SK-N-SH treated with all-trans-retinoic acid at 6 μM for 48 hours (cell line): ENCODE measurements around the gene CYP8B1.

Source experiments
- ATAC-seq: fragments of 200-7000 bp; cut with Tn5 transposase; 3 replicates; pipeline ENCODE4 v1.9.1; 2020; ENCODE audit warnings: mild to moderate bottlenecking, moderate library complexity
- ARNTL ChIP-seq: fragments of 450-650 bp; formaldehyde crosslinking; IDR thresholded peaks from 2 replicates; pipeline ENCODE4 v1.5.0; 2020; ENCODE audit warnings: low read depth, mild to moderate bottlenecking, moderate library complexity, borderline replicate concordance
- BACH2 ChIP-seq: fragments of 250-450 bp; sonication (Bioruptor Pico); IDR thresholded peaks from 2 replicates; pipeline ENCODE4 v1.9.0; 2021; ENCODE audit warnings: mild to moderate bottlenecking, borderline replicate concordance
- CREB5 ChIP-seq: fragments of 250-450 bp; sonication (Bioruptor Pico); IDR thresholded peaks from 2 replicates; pipeline ENCODE4 v1.5.1; 2020; ENCODE audit warnings: low read depth, mild to moderate bottlenecking, moderate library complexity
- CSDC2 ChIP-seq: fragments of 250-450 bp; sonication (Bioruptor Pico); IDR thresholded peaks from 2 replicates; pipeline ENCODE4 v1.5.0; 2020; ENCODE audit warnings: mild to moderate bottlenecking, moderate library complexity
- CSRNP3 ChIP-seq: fragments of 250-450 bp; sonication (Bioruptor Pico); IDR thresholded peaks from 2 replicates; pipeline ENCODE4 v1.5.1; 2021; ENCODE audit warnings: mild to moderate bottlenecking, moderate library complexity
- ESRRG ChIP-seq: fragments of 250-450 bp; sonication (Bioruptor Pico); IDR thresholded peaks from 2 replicates; pipeline ENCODE4 v1.6.1; 2021; ENCODE audit warnings: mild to moderate bottlenecking
- GLIS3 ChIP-seq: fragments of 250-450 bp; sonication (Bioruptor Pico); IDR thresholded peaks from 2 replicates; pipeline ENCODE4 v1.5.0; 2020; ENCODE audit warnings: mild to moderate bottlenecking, moderate library complexity
- ISL1 ChIP-seq: fragments of 250-450 bp; sonication (Bioruptor Pico); IDR thresholded peaks from 2 replicates; pipeline ENCODE4 v2.1.2; 2022; ENCODE audit warnings: mild to moderate bottlenecking, moderate library complexity
- OSR1 ChIP-seq: fragments of 250-450 bp; sonication (Bioruptor Pico); IDR thresholded peaks from 2 replicates; pipeline ENCODE4 v1.8.0; 2022; ENCODE audit warnings: moderate library complexity, mild to moderate bottlenecking, inconsistent platforms
- PATZ1 ChIP-seq: fragments of 250-450 bp; sonication (Bioruptor Pico); IDR thresholded peaks from 2 replicates; pipeline ENCODE4 v1.8.0; 2020; ENCODE audit warnings: mild to moderate bottlenecking, moderate library complexity, borderline replicate concordance
- POU6F1 ChIP-seq: fragments of 250-450 bp; sonication (Bioruptor Pico); IDR thresholded peaks from 2 replicates; pipeline ENCODE4 v1.8.0; 2021; ENCODE audit warnings: low read depth, mild to moderate bottlenecking, moderate library complexity, borderline replicate concordance
- PPARA ChIP-seq: fragments of 250-450 bp; sonication (Bioruptor Pico); IDR thresholded peaks from 2 replicates; pipeline ENCODE4 v1.5.0; 2020; ENCODE audit warnings: mild to moderate bottlenecking, borderline replicate concordance
- RARB ChIP-seq: fragments of 250-450 bp; sonication (Bioruptor Pico); IDR thresholded peaks from 2 replicates; pipeline ENCODE4 v1.8.0; 2021; ENCODE audit warnings: mild to moderate bottlenecking, moderate library complexity
- SNAI2 ChIP-seq: fragments of 250-450 bp; sonication (Bioruptor Pico); IDR thresholded peaks from 2 replicates; pipeline ENCODE4 v1.5.0; 2020; ENCODE audit warnings: mild to moderate bottlenecking, moderate library complexity
- TCF4 ChIP-seq: fragments of 250-450 bp; sonication (Bioruptor Pico); IDR thresholded peaks from 2 replicates; pipeline ENCODE4 v1.8.0; 2021; ENCODE audit warnings: mild to moderate bottlenecking, moderate library complexity, borderline replicate concordance
- TOX ChIP-seq: fragments of 250-450 bp; sonication (Bioruptor Pico); IDR thresholded peaks from 2 replicates; pipeline ENCODE4 v1.8.0; 2021; ENCODE audit warnings: mild to moderate bottlenecking, moderate library complexity, borderline replicate concordance
- ZFP3 ChIP-seq: fragments of 250-450 bp; sonication (Bioruptor Pico); IDR thresholded peaks from 2 replicates; pipeline ENCODE4 v1.5.0; 2020; ENCODE audit warnings: mild to moderate bottlenecking, moderate library complexity
- ZNF565 ChIP-seq: fragments of 450-650 bp; formaldehyde crosslinking; conservative IDR thresholded peaks from 2 replicates; pipeline ENCODE4 v1.5.0; 2020; ENCODE audit warnings: low read depth, mild to moderate bottlenecking, moderate library complexity
- ZNF70 ChIP-seq: fragments of 450-650 bp; formaldehyde crosslinking; IDR thresholded peaks from 2 replicates; pipeline ENCODE4 v1.5.0; 2020; ENCODE audit warnings: mild to moderate bottlenecking, moderate library complexity
- ZNF8 ChIP-seq: fragments of 450-650 bp; formaldehyde crosslinking; IDR thresholded peaks from 2 replicates; pipeline ENCODE4 v1.5.0; 2020; ENCODE audit warnings: mild to moderate bottlenecking, moderate library complexity

The CYP8B1 gene

GRCh38 chr3:42914771-42915515, 39.3 kb upstream of the CYP8B1 start:
- TF ChIP-seq SNAI2 (CRISPR knock-in tag) (no peak), CSRNP3 (CRISPR knock-in tag) (no peak), PPARA (CRISPR knock-in tag) (no peak), ZNF565 (CRISPR knock-in tag) (no peak), POU6F1 (CRISPR knock-in tag) (no peak), GLIS3 (no peak), CSDC2 (no peak)
- ATAC-seq = no peak

- ATAC-seq = no peak
- no peak for TF ChIP-seq ZNF565 (CRISPR knock-in tag)
- TF ChIP-seq ISL1 = no peak
- TF ChIP-seq CSDC2 = no peak
- TF ChIP-seq ZFP3 (CRISPR knock-in tag) = no peak
- no peak for TF ChIP-seq ZNF8
- no peak for TF ChIP-seq SNAI2 (CRISPR knock-in tag)
- TF ChIP-seq RARB = no peak
- TF ChIP-seq PATZ1 = no peak
- no peak for TF ChIP-seq ARNTL (CRISPR knock-in tag)
- TF ChIP-seq CREB5 (CRISPR knock-in tag) = no peak
- no peak for TF ChIP-seq TCF4 (CRISPR knock-in tag)
Measured at GRCh38 chr3:42911551-42911950, 35.9 kb upstream of the CYP8B1 start.

- TF ChIP-seq BACH2 (CRISPR knock-in tag) (no peak), CREB5 (CRISPR knock-in tag) (no peak), PPARA (CRISPR knock-in tag) (no peak), ESRRG (CRISPR knock-in tag) (no peak), POU6F1 (CRISPR knock-in tag) (no peak), TOX (no peak), TCF4 (CRISPR knock-in tag) (no peak), ARNTL (CRISPR knock-in tag) (no peak), CSRNP3 (CRISPR knock-in tag) (no peak), CSDC2 (no peak), ISL1 (no peak), OSR1 (no peak), ZNF70 (CRISPR knock-in tag) (no peak)
- ATAC-seq = no peak
Measured at GRCh38 chr3:42908675-42909074, 33.0 kb upstream of the CYP8B1 start.
